Ishikawa (cell line): ENCODE data around the gene APOBEC3C.

Experiments
- TAF1 ChIP-seq: IDR thresholded peaks from 2 replicates; pipeline ENCODE4 v1.6.1; 2012; ENCODE audit warnings: low read depth, mild to moderate bottlenecking
- YY1 ChIP-seq: IDR thresholded peaks from 2 replicates; pipeline ENCODE4 v1.6.1; 2012; ENCODE audit warnings: low read depth
- ZBTB7A ChIP-seq: IDR thresholded peaks from 2 replicates; pipeline ENCODE4 v1.6.1; 2012; ENCODE audit warnings: low read depth

DNA sequence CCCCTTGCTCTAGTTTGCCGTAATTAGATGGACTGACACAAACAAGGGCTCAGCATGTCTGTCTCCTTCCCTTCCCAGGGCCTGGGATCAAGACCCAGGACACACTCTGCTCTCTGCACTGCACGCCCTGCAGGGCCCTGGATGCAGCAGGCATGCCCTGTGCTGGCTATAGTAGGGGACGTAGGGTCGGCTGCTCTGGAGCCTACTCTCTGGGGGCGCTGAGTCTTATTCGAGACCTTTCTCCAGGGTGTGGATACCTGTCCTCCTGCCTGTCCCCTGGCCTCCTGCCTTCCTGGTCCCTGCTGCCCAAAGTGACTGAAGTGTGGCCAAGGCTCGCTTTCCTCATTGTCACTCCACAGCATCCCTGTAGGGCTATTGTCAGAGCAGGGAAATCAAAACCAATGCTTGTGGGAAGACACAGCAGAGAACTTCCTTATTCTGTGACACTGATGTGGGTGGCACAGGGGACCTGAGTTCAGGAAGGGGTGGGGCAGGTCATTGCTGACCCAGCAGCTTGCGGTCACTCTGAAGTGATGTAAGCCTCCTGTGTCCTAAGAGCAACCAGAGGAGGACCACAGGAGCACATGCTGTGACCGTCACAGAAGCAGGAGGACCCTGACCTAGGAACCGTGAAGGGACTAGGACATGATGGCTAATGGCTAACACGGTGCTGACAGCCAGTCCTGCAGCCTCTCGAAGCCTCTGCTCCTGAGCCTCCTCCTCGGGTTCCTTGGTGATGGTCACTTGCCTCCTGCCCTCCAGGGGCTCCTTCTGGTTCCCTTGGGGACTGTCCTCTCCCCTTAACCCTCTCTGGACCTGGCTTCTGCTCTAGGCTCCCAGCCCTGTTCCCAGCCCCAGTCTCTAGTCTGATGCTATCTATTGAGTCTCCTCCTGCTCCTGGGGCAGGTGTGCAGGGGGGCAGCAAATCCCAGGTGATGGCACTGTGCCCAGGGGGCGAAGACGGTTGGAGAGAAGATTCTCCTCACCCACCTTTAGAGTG, 46.3 kb upstream of the APOBEC3C start:
- no peak for TF ChIP-seq YY1
- TF ChIP-seq ZBTB7A = no peak
- TF ChIP-seq TAF1 = no peak
